Umbilical cord (tissue), 2 donors: ENCODE results near the gene RTP5. TPM values are rescaled to one million over a fixed set of nuclear protein-coding genes. Genes with fewer than 3 reads are reported as not detected.

Experiments used
- DNase-seq: peaks from one replicate; pipeline ENCODE4 v3.0.0-alpha.2; 2015; ENCODE audit warnings: low spot score
- total RNA-seq: library from RNA; depleted of rRNA; stranded (reverse); fragments of >200 nt; gene quantifications from one replicate; pipeline ENCODE4 v1.2.3, GENCODE V29; 2014; ENCODE audit warnings: low replicate concordance; ENCODE audit not compliant: insufficient read depth

The RTP5 gene
- total RNA-seq, 1 donor from 2014 or later: 0.24 TPM

DNA sequence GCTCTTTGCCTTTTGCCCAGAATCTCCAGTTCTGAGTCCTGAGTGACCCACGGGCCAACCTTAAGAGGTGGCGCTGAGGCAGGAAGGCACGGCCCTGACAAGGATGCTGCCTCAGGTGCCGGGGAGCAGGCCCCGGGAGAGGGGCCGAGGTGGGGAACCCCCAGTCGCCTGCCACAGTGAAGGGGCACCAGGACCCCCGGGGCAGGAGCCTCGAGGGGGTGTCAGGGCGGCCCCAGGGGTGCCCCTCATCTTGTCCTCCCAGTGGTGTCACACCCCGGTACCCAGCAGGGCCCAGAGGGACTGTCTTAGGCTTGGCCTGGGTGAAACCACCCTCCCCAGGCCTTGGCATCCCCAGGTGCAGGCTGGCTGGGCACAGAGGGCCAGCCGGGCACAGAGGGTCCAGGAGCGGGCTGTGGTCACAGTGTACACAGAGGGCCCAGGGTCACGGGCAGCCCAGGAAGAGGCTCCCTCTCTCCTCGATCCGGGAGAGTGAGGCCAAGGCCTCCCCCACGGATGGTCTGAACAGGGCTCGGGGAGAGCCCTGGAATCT is 11.9 kb upstream of the RTP5 start:
- DNase-seq: no peak

GRCh38 chr2:241858206-241859016 is 11.1 kb upstream of the RTP5 start, which contains the start of gene PDCD1:
Gene PDCD1 (minus strand): TSS chr2:241858894. CDS start chr2:241858838, 56 bp downstream.
- no peak for DNase-seq

DNA sequence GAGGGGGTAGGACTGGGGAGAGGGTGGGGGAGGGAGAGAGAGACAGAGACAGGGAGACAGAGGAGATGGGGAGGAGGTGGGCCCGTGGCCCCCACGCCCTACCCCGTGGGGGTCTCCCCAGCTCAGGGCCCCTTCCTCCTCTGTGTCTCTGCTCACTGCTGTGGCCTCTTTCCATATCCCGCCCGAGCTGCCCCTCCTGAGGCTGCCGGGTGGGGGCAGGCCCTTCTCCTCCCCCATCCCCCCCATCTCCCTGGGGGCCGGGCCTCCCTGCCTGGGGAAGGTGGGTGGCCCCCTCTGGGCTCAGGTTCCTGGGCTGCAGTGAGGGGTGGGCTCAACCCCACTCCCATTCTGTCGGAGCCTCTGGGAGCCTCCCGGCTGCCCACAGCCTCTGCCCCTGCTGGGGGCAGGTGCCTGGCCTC is 10.5 kb upstream of the RTP5 start:
- no peak for DNase-seq

DNA sequence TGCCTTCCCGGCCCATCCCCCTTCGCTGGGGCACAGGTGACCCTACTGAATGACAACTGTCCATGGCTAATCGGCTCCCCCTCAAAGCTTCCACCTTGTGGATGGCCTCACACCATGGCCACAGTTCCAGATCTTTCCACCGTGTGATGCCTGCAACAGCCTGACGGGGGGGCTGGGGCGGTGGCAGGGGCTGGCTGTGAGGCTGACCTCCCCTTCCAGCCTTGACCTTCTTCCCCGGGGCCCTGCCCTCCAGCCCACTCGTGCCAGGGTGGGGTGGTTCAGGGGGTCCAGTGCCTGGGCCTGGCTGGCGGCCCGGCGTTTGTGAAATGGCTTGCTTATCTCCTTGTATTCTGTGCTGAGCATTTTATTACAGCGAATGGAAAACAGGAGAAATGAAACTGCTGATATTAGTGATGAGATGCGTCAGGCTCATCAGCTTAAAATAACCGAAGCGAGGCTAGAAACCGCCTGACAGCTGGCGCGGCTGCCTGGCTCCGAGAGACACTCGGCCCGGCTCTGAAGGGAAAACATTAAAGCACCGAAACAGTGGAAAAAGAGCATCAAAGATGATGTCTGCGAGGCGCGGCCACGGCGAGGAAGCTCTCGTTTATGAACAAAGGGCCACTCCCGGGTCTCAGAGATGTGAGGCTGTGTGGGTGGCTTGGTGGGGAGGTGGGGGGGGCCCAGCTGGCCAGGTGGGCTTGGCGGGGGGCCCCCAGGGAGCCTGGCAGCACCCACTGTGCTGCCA is 9.9 kb upstream of the RTP5 start:
- peak; percentile 81 for DNase-seq

- DNase-seq: no peak
Observed at GRCh38 chr2:241860184-241861078, 9.1 kb upstream of the RTP5 start.

GRCh38 chr2:241861264-241861663 is 8.3 kb upstream of the RTP5 start:
- DNase-seq: no peak

DNA sequence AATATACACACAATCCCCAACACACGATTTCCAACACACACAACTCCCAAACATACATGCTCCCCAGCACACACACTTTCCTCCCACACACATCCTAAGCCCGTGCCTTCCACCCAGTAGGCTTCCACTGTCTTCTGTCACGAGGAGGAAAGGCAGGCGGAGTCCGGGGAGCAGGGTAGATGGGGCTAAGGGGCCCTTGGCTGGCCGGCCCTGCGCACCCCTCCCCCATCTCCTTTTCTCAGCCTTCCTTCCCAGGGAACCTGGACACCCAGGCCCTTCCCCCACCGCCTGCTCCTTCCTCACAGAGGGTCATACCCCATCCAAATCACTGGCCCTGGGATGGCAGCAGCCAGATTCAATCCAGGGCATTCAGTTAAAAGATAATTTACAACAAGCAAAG is 7.4 kb upstream of the RTP5 start:
- DNase-seq: no peak

DNA sequence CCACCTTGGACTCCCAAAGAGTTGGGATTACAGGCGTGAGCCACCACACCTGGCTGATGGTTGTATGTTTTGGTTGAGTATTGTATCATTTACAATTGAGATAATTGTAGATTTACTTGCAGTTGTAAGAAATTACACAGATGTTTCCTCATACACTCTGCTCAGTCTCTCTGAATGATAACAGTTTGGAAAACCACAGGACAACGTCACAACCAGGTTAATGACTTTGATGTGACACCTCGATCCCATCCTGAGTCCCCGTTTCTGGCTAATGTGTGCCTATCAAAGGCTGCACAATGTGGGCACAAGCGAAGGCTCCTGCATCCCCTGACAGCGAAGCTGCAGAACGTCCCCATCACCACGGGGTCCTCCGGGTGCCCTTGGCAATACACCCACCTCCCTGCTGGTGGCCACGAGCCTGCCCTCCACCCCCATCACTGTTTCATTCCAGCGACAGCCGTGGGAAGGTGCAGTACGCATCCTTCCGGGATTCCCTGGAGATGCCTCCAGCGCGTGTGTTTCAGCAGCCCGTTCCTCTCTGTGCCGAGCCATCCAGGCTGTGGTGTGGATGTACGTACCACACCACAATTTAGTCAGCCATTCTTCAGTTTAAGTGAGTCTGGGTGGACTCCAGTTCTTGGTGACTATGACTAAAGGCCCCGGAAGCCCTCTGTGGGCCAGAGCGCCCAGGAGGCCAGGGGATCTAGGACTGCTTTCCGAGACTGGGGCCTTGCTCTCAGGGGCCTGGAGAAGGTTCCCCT is 6.6 kb upstream of the RTP5 start:
- DNase-seq: no peak

GRCh38 chr2:241863536-241863954 is 6.0 kb upstream of the RTP5 start:
- no peak for DNase-seq

GRCh38 chr2:241864168-241864849 is 5.2 kb upstream of the RTP5 start:
- DNase-seq: no peak

GRCh38 chr2:241864850-241865213 is 4.7 kb upstream of the RTP5 start:
- no peak for DNase-seq

DNA sequence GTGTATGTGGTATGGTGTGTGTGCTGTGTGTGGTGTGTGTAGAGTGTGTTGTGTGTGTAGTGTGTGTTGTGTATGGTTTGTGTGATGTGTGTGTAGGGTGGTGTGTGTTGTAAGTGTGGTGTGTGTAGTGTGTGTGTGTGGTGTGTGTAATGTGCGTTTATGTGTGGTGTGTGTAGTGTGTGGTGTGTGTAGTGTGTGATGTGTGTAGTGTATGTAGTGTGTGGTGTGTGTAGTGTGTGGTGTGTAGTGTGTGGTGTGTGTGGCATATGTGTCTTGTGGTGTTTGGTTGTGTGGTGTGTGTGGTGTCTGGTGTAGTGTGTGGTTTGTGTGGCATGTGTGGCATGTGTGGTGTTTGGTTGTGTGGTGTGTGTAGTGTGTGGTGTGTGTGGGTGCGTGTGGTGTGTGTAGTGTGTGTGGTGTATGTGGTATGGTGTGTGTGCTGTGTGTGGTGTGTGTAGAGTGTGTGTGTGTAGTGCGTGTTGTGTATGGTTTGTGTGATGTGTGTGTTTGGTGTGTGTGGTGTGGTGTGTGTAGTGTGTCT is 4.0 kb upstream of the RTP5 start:
- no peak for DNase-seq

- DNase-seq: no peak
Observed at GRCh38 chr2:241865957-241866789, 3.4 kb upstream of the RTP5 start.

DNA sequence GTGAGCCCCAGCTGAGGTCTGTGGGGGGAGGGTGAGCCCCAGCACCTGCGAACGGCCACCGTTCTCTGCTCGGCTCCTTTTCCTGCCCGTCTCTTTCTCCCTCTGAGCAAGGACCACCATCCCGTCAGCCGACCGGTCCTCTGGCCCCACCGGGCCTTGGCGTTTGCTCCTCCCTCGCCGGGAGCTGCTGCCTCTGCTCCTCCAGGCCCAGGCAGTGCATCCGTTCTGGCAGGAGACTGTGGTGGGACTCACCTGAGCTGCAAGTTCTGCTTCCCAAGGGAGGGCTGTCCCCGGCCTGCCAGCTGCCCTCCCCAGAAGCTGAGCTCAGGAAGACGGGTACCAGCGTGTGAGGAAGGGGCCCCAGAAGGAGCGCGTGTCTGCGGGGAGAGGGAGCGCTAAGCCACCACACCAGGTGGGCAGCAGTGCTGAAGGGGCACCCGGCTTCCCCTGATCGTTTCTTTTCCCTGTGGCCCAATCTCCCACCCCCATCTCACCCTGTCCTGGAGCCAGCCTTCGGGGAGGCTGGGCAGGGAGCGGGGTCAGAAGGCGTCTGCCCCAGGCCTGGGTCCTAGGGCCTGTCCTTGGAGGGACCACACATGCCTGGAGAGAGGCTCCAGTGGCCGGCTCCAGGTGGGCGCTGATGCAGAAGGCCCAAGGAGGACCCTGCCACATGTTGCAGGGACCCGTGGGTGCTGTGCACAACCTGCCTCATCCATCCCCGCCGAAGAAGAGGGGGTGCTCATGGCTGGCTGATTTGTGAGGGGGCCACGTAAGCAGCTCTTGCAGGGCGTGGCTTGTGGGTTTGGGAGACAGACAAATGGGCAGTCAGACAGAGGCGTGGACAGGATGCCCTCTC is 2.5 kb upstream of the RTP5 start:
- no peak for DNase-seq

DNA sequence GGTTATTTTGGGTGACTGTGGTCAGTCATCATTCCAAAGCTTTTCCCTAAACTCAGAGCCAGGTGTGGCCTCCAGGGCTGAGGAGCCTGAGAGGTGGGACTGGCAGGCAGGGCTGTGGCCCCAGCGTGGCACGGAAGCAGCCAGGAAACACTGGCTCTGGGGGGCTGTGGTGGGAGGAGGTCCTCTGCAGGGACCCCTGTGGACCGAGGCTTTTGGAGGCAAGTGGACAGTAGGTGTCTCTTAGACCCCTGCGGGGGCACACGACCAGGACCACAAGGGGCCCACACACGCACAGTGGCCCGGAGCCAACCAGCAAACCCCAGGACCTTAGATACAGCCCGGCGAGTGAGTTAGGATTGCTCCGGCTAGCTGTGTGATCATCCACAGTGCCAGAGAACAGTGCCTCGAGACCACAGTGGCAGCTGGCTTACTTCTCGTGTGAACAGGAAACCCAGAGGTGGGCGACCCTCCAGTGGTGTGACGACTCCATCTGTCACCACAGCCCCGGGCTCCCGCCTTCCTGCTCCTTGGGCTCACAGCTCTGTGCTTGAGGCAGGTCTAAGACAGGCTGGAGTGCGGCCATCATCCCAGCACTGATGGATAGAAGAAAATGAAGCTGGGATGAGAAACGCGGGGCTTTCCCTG is 1.6 kb upstream of the RTP5 start:
- no peak for DNase-seq

GRCh38 chr2:241868661-241869081 is 858 bp upstream of the RTP5 start:
- DNase-seq: no peak

GRCh38 chr2:241870081-241870541 is 582 bp downstream of the RTP5 start:
- no peak for DNase-seq
